ENCODE data around the gene CDC42BPB. TPM values are rescaled to one million over a fixed set of nuclear protein-coding genes. Genes with fewer than 3 reads are reported as not detected.

CDC42BPB gene
- total RNA-seq, 1 experiment from 2014 or later: 103 TPM

DNA sequence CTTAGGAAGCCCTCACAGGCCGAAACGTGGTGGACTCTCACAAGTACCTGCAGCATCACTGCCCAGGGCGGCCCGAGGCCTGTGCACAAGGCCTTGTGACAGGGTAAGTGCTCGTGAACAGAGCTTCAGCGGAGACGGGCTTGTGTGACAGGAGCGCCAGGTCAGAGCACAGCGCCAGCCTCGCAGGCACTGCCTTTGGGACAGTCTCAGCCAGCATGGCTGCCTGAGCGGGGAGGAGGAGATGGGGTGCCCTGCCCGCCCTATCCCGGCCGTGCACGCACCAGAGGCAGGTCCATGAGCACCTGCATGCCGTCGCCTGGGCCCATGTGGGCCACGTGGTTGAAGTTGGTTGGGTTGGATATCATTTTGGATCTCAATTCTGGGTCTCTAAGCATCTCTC, 118.0 kb downstream of the CDC42BPB start:
- H3K4ac ChIP-seq (ENCODE audit: low read depth, low read length): no peak overlapping the region
- Mint-ChIP-seq H3K36me3 (ENCODE audit: insufficient read depth in 1 of 3, low read depth in 3 of 3) (peaks cover 19 to 83% (median 54%) of the 10 kb centered on the region in 3 experiments; a peak in 6 of 7 replicates), H3K9me3 (no peaks in the 10 kb centered on the region), H3K27me3 (ENCODE audit: low read depth) (no peaks in the 10 kb centered on the region), H3K4me1 (no peaks in the 10 kb centered on the region), H3K27ac (no peak overlapping the region; a peak in 1 of 7 replicates), H3K4me3 (no peak overlapping the region; a peak in 1 of 5 replicates)
- H3K27me3 ChIP-seq (ENCODE audit: insufficient read depth, low read length): no peaks in the 10 kb centered on the region
- H2BK12ac ChIP-seq (ENCODE audit: insufficient read length, low read depth, low read length): no peak overlapping the region
- H2BK120ac ChIP-seq (ENCODE audit: low read depth, low read length, poor library complexity, severe bottlenecking): no peak overlapping the region
- no peak overlapping the region for H2AFZ ChIP-seq (ENCODE audit: low read length)
- no peak overlapping the region for H3K14ac ChIP-seq (ENCODE audit: insufficient read depth, low read length)
- no CpG with 5 or more reads among the region's 18 CpGs for WGBS (ENCODE audit: extremely low coverage, insufficient read length, low lambda C conversion rate)
- TF ChIP-seq, protein P1, sequence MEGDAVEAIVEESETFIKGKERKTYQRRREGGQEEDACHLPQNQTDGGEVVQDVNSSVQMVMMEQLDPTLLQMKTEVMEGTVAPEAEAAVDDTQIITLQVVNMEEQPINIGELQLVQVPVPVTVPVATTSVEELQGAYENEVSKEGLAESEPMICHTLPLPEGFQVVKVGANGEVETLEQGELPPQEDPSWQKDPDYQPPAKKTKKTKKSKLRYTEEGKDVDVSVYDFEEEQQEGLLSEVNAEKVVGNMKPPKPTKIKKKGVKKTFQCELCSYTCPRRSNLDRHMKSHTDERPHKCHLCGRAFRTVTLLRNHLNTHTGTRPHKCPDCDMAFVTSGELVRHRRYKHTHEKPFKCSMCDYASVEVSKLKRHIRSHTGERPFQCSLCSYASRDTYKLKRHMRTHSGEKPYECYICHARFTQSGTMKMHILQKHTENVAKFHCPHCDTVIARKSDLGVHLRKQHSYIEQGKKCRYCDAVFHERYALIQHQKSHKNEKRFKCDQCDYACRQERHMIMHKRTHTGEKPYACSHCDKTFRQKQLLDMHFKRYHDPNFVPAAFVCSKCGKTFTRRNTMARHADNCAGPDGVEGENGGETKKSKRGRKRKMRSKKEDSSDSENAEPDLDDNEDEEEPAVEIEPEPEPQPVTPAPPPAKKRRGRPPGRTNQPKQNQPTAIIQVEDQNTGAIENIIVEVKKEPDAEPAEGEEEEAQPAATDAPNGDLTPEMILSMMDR (conservative IDR thresholded peaks at IDR 0.05): no peak
- no peak overlapping the region for H3K56ac ChIP-seq (ENCODE audit: insufficient read length, low read depth, low read length)
- no peaks in the 10 kb centered on the region for H3K4me1 ChIP-seq (ENCODE audit: insufficient read depth, low read length)
- H3K4me2 ChIP-seq (ENCODE audit: insufficient read depth, insufficient read length, low read length): no peak overlapping the region
- no peak overlapping the region for H2AK5ac ChIP-seq (ENCODE audit: insufficient read length, low read length)
- DNase-seq: no peak
- H4K91ac ChIP-seq (ENCODE audit: insufficient read length, low read depth, low read length): no peak overlapping the region
- H4K8ac ChIP-seq (replicated peaks; ENCODE audit: insufficient read length, low read depth, low read length): no peak overlapping the region
- H3T11ph ChIP-seq (ENCODE audit: low read length): no peak overlapping the region
- no peaks in the 10 kb centered on the region for H3K23me2 ChIP-seq (ENCODE audit: insufficient read length, low read depth, low read length, poor library complexity, severe bottlenecking)
- no peak overlapping the region for H3K23ac ChIP-seq (ENCODE audit: insufficient read length, low read depth, low read length)
- H3K18ac ChIP-seq (ENCODE audit: insufficient read length, low read depth, low read length): no peak overlapping the region
- no peak overlapping the region for H3K9ac ChIP-seq (ENCODE audit: extremely low read depth, insufficient read length, low read length)
- H2BK20ac ChIP-seq (ENCODE audit: low read depth, low read length, poor library complexity, severe bottlenecking): no peak overlapping the region
- no peaks in the 10 kb centered on the region for H3K9me3 ChIP-seq (ENCODE audit: control insufficient read depth, low read depth, low read length)
- H3K79me2 ChIP-seq (ENCODE audit: insufficient read depth, low read length): no peaks in the 10 kb centered on the region
- no peak overlapping the region for H4K5ac ChIP-seq (ENCODE audit: insufficient read length, low read depth, low read length)
- no peak overlapping the region for H3K27ac ChIP-seq (ENCODE audit: insufficient read length, low read depth, low read length)
- no peaks in the 10 kb centered on the region for H3K79me1 ChIP-seq (ENCODE audit: insufficient read depth, low read depth, low read length, poor library complexity, severe bottlenecking)
- no peak overlapping the region for H2BK15ac ChIP-seq (ENCODE audit: low read depth, low read length)
- no peaks in the 10 kb centered on the region for H4K20me1 ChIP-seq (ENCODE audit: control insufficient read depth, insufficient read depth, insufficient read length)
- H2BK5ac ChIP-seq (ENCODE audit: insufficient read length, low read length): no peak overlapping the region

Data from H9 (cell line).